NCI-H510A treated with DMSO at 0.1 percent for 48 hours (cell line): Measurements from ENCODE around the gene CTSG.
A peak's percentile ranks its signal among the peaks of the same experiment; 100 is the strongest.
"Not testable (repeated sequence)": the region's sequence is repeated elsewhere in the genome, so short reads cannot be mapped to it uniquely, and the experiment has no call there.

Experiments
- DNase-seq: peaks from one replicate; lab custom pipeline; 2025; lab: John Stamatoyannopoulos, UW

CTSG gene

GRCh38 chr14:24576182-24576581, at the start of gene CTSG:
TSS of gene CTSG (minus strand) at chr14:24576250. CDS start at chr14:24576223, 27 bp downstream.
- no peak for DNase-seq

GRCh38 chr14:24613747-24614146, 37.7 kb upstream of the CTSG start:
- no peak for DNase-seq

GRCh38 chr14:24613241-24613640, 37.2 kb upstream of the CTSG start:
- no peak for DNase-seq

DNA sequence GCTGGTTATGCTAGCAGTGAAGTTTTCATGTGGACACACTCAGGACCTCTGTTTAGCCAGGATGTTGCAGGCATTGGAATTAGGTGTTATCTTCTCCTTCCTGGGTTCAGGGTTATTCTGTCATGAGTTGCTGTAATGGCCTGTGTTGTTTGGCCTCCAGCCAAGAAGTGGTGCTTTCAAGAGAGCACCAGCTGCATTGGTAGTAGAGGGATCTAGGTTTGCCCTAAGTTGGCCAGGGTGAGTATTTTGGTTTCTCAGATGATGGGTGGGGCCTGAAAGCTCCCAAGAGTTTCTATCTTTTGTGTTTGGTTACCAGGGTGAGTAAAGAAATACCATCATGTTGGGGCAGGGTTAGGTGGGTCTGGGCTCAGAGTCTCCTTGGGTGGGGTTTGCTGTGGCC, 36.1 kb upstream of the CTSG start:
- peak; percentile 12 for DNase-seq

GRCh38 chr14:24609655-24610344, 33.8 kb upstream of the CTSG start, which contains the start of gene GZMH:
TSS of gene GZMH (minus strand) at chr14:24609685. CDS start at chr14:24609613, 72 bp downstream.
- DNase-seq, result no peak

DNA sequence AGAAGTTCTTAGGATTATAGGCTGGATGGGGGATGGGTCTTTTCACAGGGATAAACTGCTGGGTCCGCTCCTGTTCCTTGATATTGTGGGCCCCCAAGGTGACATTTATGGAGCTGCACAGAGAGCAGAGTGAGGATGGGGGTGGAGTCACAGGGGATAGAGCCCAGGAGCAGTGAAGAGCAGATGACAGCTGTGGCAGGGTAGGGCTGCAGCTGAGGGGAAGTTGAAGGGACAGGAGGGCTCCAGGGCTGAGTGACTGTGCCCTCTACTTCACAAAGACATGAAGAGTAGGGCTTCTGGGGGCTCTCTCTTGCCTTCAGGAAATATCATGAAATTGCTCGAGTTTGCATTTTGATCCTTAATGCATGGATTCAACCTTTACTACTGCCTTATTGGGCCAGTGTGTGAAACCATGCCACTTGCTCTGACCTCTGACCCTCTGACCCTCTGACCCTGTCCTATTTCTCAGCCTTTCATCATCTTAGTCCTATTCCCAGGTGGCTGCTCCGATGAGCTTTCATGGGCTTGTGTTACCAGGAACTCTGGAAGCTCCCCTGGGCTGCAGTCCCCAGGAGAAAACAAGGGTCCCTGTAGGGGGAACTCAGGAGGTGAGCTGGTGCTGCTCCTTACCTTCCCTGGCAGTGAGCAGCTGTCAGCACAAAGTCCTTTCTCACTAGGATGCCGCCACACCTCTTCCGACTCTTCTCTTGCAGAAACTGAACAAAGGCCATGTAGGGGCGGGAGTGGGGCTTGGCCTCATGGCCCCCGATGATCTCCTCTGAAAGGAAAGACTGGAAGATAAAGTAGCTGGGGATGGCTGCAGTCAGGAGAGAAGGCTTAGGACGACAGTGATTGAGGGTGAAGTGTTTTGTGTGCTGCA, 31.8 kb upstream of the CTSG start:
- no peak for DNase-seq

DNA sequence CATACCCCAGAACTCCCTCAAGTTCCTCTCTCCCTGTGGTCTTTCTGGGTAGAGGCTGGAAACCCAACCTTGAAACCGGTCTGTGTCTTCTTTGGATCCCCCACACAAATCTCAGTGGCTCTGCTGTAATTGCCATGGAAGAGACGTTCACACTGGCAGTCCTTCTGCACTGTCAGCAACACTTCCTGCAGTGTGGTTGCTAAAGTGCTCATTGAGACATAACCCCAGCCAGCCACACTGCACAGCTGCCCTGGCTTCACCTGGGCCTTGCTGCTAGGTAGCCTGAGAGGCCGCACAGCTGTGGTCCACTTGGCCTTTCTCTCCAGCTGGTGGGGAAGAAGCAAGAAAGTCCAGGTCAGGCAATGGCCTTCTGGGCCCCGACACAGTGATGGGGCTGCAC, 31.0 kb upstream of the CTSG start:
- no peak for DNase-seq

DNA sequence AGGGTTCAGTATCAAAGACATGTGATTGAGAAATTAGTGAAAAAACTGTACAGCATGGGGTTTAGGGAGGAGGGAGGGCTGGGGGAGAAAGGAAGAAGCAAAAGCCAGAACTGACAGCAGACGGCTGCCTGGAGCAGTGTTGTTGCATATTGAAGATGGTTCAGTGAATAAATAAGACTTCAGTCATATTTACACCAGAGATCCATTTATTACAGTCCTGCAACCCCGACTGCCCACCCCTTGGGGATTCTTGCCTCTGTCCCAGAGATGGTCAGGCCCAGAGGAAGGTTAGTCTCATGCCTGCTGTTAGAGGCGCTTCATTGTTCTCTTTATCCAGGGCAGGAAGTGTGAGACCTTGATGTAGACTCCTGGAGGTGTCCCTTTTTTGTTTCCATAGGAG, 30.2 kb upstream of the CTSG start:
- no peak for DNase-seq

- DNase-seq, result peak; percentile 1
Measured at GRCh38 chr14:24605435-24606190, 29.6 kb upstream of the CTSG start.

DNA sequence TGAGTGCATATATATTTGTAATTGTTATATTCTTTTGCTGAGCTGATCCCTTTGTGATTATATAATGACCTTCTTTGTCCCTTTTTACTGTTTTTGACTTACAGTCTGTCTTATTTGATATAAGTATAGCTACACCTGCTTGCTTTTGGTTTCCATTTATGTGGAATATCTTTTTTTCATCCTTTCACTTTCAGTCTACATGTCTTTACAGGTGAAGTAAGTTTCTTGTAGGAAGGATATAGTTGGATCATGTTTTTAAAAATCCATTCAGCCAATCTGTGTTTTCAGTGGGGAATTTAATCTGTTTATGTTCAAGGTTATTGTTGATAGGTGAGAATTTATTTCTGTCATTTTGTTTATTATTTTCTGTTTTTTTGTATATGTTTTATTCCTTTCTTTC, 21.4 kb upstream of the CTSG start:
- DNase-seq, result no peak

GRCh38 chr14:24595073-24595808, 19.2 kb upstream of the CTSG start:
- no peak for DNase-seq

- not testable (repeated sequence) for DNase-seq
Measured at GRCh38 chr14:24591004-24591403, 15.0 kb upstream of the CTSG start.

GRCh38 chr14:24584402-24584801, 8.4 kb upstream of the CTSG start:
- DNase-seq, result not testable (repeated sequence)

- DNase-seq, result no peak
Measured at GRCh38 chr14:24578558-24578957, 2.5 kb upstream of the CTSG start.

- no peak for DNase-seq
Measured at GRCh38 chr14:24576771-24577170, 721 bp upstream of the CTSG start.

DNA sequence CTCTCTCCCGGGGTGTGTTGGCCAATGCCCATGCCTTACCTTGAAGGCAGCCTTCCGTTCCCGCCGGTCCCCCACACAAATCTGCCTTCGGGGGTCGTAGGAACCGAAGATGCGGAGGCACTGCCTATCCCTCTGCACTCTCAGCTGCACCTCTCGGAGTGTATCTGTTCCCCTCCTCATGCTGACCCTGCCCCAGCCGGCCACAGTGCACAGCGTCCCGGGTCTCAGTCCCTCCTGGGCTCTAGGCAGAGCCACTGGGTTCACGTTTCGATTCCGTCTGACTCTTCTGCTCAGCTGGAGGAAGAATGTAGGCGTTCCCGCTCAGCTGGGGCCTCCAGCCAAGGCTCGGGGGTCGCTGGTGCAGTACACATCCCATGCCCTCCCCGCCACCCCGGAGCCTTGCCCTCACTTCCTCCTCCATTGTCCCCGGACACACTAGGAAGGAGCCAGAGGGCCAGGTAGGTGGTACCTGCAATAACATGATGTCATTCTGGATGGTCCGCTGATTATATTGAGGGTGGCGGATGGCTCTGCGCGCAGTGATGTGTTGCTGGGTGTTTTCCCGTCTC, 1.8 kb downstream of the CTSG start:
- DNase-seq, result no peak

DNA sequence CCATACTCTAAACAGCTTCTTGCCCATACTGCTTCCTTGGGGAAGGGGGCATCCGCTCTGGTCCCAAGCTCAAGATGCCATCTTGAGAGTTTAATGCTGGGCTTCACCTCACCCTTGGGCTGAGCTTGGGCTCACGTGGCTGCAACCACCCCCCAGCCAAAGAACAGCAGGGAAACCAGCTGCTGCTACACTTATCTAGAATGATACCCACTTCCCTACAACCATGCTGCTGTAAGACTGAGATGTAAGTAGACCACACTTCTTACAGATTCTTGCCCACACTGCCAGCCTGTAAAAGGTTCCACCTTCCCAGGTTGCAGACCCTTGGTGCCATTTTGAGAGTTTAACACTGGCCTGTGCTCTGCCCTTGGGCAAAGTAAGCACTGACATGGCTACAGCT, 9.7 kb downstream of the CTSG start:
- DNase-seq, result no peak

DNA sequence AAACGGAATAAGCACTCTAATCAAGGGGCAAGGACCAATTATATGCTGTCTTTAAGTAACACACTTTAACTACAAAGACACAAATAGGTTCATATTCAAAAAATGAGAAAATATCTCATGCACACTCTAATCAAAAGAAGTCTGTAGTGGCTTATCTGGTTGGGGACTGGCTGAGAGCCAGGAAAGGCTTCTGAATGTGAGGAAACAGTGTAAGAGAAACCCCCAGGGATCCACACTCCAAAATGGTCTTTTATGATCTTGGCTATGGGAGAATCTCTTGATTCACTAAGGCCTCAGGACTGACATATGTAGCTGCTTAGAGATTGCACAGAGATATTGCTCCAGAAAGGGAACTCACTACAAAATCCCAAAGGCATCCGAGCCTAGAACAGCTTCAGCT, 10.3 kb downstream of the CTSG start:
- DNase-seq, result no peak

- no peak for DNase-seq
Measured at GRCh38 chr14:24563505-24563904, 12.5 kb downstream of the CTSG start.

- DNase-seq, result no peak
Measured at GRCh38 chr14:24556756-24557155, 19.3 kb downstream of the CTSG start.

GRCh38 chr14:24549064-24549463, 27.0 kb downstream of the CTSG start:
- DNase-seq, result not testable (repeated sequence)
